ENCODE results near the gene SLC7A9.

DNA sequence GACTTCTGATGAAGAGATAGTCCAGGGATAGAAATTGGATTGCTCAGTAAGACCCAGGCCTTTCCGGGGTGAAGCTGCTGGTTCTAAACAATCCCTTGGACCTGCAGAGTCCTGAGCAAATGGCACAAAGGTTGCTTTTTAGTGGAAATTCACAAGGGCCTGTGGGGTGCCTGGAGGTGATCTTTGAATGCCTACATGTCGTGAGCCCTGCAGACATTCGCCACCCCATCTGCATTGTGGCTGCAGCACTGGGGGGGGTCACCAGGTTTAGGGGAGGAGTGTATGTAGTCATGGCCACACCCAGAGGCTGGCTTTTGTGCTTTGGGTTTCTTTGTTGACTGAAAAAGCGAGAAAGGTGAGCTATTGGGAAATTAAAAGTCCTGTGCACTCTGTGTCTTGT is 41.4 kb downstream of the SLC7A9 start:
- TF ChIP-seq, protein P1, sequence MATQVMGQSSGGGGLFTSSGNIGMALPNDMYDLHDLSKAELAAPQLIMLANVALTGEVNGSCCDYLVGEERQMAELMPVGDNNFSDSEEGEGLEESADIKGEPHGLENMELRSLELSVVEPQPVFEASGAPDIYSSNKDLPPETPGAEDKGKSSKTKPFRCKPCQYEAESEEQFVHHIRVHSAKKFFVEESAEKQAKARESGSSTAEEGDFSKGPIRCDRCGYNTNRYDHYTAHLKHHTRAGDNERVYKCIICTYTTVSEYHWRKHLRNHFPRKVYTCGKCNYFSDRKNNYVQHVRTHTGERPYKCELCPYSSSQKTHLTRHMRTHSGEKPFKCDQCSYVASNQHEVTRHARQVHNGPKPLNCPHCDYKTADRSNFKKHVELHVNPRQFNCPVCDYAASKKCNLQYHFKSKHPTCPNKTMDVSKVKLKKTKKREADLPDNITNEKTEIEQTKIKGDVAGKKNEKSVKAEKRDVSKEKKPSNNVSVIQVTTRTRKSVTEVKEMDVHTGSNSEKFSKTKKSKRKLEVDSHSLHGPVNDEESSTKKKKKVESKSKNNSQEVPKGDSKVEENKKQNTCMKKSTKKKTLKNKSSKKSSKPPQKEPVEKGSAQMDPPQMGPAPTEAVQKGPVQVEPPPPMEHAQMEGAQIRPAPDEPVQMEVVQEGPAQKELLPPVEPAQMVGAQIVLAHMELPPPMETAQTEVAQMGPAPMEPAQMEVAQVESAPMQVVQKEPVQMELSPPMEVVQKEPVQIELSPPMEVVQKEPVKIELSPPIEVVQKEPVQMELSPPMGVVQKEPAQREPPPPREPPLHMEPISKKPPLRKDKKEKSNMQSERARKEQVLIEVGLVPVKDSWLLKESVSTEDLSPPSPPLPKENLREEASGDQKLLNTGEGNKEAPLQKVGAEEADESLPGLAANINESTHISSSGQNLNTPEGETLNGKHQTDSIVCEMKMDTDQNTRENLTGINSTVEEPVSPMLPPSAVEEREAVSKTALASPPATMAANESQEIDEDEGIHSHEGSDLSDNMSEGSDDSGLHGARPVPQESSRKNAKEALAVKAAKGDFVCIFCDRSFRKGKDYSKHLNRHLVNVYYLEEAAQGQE (IDR thresholded peaks at IDR 0.05; ENCODE audit: unreplicated experiment), result no peak
- TF ChIP-seq CTCF (conservative IDR thresholded peaks at IDR 0.05; ENCODE audit: low read depth in 2 of 2) (no peak), POLR2AphosphoS5 (IDR thresholded peaks at IDR 0.05; ENCODE audit: low read depth) (no peak), NANOG (IDR thresholded peaks at IDR 0.05; ENCODE audit: borderline replicate concordance) (no peak), EZH2phosphoT487 (IDR thresholded peaks at IDR 0.05; ENCODE audit: unreplicated experiment) (no peak), CREB1 (CRISPR knock-in tag; IDR thresholded peaks at IDR 0.05; ENCODE audit: low read depth) (no peak), EZH2 (IDR thresholded peaks at IDR 0.05; ENCODE audit: low read depth, unreplicated experiment) (no peak), JUNB (IDR thresholded peaks at IDR 0.05; ENCODE audit: unreplicated experiment) (no peak)

All from GM23338 (cell line).